Frontal cortex (tissue), 4 donors: ENCODE results near the gene CAB39L. TPM values are rescaled to one million over a fixed set of nuclear protein-coding genes. Genes with fewer than 3 reads are reported as not detected.

Source experiments
- DNase-seq, 2 donors: peaks; one replicate each; pipeline ENCODE4 v3.0.0; 2012; ENCODE audit warnings: low spot score in 2 of 2
- FAIRE-seq: peaks from 2 replicates; lab custom pipeline; 2012; peaks lifted over from hg19 to GRCh38; lab: Jason Lieb, UNC
- total RNA-seq: library from RNA; depleted of rRNA; stranded (reverse); fragments of >200 nt; gene quantifications from one replicate; pipeline ENCODE4 v1.2.3, GENCODE V29; 2014
- donor health status: control.
- donor health status: control.
- donor health status: control.

CAB39L gene
- total RNA-seq, 1 donor from 2014 or later: 43.2 TPM

- no peak for FAIRE-seq
- DNase-seq: peak in 1 of 2 donors; percentile 11
Measured at GRCh38 chr13:49444524-49445395, 896 bp upstream of the CAB39L start.

- DNase-seq: peak; percentile 12 to 17
Measured at GRCh38 chr13:49443357-49443703, 534 bp downstream of the CAB39L start.

DNA sequence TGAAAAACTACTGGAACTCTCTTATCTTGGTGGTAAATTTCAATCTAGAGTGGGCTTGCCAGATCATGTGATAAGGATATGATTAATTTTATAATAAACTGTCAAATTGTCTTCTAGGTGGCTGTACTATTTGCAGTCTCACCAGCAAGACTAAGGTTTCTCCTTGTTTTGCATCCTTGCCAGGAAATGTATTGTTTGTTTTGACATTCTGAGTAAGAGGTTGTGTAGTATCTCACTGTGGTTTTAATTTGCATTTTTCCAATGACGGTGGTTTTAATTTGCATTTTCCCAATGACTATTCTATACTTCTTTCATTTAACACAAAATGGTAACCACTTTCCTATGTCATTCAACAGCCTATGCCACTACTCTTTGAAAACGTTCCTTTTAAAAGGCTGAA is 2.0 kb downstream of the CAB39L start:
- DNase-seq (no peak), FAIRE-seq (no peak)

More at GRCh38 chr13:49443357-49443703, 534 bp downstream of the CAB39L start:
- FAIRE-seq: no peak

DNA sequence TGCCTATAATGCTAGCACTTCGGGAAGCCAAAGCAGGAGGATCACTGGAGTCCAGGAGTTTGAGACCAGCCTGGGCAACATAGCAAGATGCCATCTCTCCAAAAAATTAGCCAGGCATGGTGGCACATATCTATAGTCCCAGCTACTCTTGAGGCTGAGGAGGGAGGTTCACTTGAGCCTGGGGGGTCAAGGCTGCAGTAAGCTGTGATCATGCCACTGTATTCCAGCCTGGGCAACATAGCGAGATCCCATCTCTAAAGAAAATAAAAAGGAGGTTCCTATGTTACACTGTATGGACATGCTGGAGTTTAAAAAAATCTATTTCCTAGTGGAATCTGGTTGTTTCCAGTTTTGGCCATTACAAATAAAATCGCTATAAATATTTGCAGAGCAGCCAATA is 2.6 kb downstream of the CAB39L start:
- DNase-seq (no peak), FAIRE-seq (no peak)

- no peak for DNase-seq
- no peak for FAIRE-seq
Measured at GRCh38 chr13:49439609-49440008, 4.3 kb downstream of the CAB39L start.

DNA sequence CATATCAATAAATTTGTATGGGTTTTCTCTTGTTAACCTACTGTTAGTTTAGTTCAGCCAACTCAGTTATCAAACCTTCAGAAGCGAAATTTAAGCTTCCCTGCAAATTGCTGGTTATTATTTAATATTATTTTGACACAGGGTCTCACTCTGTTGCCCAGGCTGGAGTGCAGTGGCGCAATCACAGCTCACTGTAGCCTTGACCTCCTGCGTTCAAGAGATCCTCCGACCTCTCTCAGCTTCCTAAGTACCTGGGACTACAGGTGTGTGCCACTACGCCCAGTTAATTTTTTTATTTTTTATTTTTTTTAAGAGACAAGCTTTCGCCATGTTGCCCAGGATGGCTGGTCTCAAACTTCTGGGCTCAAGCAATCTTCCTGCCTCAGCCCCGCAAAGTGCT is 6.2 kb downstream of the CAB39L start:
- DNase-seq: no peak
- FAIRE-seq: no peak

DNA sequence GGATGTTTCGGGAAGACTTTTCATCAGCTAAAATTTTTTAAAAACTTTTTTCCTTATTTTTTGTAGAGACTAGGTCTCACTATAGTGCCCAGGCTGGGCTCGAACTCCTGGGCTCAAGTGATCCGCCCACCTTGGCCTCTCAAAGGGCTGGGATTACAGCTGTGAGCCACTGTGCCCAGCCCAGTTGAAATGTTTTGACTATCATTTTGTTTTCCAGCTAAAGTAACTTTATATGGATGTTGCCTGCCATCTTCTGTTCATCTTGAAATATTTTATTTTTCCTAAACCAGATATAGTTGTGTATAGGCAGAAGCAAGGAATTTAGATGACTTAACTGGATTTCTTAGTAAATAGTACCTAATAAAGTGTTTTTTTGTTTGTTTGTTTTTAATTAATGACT is 7.0 kb downstream of the CAB39L start:
- DNase-seq (peak in 1 of 2 donors; percentile 14), FAIRE-seq (peak; percentile 70)

DNA sequence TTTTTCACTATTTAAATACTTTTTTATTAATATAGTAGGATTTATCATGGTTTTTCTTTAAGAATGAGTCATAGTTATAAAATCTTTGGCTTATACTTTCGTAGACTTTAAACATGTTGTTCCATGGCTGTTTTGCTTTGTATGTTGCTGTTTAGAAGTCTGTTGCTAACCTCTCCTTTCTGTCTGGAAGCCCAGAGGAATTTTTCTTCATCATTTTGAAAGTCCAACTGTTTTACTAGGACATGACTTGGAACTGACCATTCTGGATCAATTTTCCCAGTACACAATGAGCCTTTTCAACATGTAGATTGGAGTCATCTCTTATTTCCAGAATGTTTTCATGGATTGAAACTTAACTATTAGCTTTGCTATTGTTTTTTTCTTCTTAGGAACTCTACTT is 7.9 kb downstream of the CAB39L start:
- DNase-seq: no peak
- no peak for FAIRE-seq

GRCh38 chr13:49429121-49429520 is 14.7 kb downstream of the CAB39L start:
- FAIRE-seq: no peak
- DNase-seq: no peak

- FAIRE-seq (no peak), DNase-seq (no peak)
Measured at GRCh38 chr13:49428041-49428763, 15.7 kb downstream of the CAB39L start.

- no peak for DNase-seq
- FAIRE-seq: no peak
Measured at GRCh38 chr13:49424011-49424560, 19.8 kb downstream of the CAB39L start.

DNA sequence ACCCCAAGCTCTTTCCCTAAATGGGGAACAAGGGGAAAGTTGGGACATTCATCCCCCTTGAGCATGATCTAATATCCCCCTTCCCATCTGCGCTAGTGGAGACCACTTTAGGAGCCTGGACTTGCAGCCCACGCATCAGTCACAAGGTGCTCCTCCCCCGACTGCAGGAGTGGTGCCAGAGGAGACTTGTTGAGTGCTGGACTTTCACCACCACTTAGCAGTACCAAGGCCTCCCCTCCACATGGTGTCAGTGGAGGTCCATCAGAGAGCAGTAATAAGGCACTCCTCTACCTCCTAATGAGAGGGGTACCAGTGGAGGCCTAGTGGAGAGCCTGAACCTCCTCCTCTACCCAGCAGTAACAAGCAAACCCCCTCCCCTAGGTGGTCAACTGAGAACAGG is 22.5 kb downstream of the CAB39L start:
- DNase-seq (no peak), FAIRE-seq (no peak)

DNA sequence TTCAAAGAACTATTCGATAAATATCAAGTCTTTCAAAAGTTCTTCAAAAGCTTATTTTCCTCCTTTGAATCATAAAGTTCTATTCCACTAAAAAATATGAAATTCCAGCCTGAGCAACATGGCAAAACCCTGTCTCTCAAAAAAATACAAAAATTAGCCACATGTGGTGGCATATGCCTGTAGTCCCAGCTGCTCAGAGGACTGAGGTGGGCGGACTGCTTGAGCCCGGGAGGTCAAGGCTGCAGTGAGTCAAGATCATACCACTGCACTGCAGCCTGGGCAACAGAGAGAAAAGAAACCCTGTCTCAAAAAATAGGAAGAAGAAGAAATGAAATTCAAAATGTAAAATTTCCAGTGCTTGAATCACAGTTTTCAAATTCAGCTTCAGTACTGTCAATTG is 24.6 kb downstream of the CAB39L start:
- DNase-seq (no peak), FAIRE-seq (no peak)

GRCh38 chr13:49418206-49418605 is 25.7 kb downstream of the CAB39L start:
- DNase-seq (no peak), FAIRE-seq (no peak)

DNA sequence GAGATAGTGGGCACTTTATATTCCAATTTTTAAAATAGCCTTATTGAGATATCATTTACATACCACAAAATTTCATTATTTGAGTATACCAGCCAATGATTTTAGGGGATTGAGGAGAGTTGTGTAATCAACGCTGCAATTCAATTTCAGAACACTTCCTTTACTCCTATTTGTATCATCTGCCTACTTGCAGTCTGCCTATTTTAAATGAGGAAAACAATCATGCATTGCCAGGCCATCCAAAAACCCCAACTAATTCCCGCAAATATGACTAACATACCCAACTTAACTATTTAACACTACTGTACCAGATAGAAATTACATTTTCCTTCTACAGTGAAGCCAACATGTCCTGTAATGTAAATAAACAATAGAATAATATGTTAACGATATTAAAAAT is 26.7 kb downstream of the CAB39L start:
- FAIRE-seq: no peak
- DNase-seq: no peak

- no peak for DNase-seq
- FAIRE-seq: no peak
Measured at GRCh38 chr13:49412749-49413148, 31.1 kb downstream of the CAB39L start.

DNA sequence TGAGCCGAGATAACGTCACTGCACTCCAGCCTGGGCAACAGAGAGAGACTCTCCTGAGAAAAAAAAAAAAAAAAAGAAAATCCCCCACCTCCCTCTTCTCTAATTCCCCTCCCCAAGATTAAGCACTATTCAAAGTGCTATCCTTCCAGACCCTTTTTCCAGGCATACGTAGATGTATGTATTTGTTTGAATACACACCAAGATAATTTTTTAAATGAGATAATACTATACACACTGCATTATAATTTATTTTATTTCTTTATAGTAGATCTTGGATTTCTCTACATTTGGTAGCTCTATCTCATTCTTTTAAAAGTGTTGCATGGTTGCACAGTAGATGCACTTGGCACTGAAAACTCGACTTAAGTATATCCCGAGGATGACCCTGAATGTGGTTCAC is 32.5 kb downstream of the CAB39L start:
- DNase-seq: no peak
- no peak for FAIRE-seq

DNA sequence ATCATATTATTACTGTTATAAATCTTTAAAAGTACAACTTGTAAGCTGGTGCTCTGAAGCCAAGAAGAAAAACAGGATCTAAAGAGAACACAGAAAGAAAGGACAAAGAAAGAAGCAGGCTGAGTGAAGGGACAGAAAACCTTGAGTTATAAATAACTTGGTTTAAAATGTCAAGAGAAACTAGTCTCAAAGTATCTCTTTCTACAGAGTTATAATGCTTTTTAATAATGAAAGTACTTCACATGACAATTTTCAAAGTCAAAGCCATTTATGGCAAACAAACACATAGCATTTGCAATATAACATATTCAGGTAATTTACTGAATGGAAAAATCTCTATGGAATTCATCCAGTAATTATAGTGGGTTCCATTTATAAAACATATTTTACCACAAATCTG is 33.4 kb downstream of the CAB39L start:
- no peak for FAIRE-seq
- no peak for DNase-seq

DNA sequence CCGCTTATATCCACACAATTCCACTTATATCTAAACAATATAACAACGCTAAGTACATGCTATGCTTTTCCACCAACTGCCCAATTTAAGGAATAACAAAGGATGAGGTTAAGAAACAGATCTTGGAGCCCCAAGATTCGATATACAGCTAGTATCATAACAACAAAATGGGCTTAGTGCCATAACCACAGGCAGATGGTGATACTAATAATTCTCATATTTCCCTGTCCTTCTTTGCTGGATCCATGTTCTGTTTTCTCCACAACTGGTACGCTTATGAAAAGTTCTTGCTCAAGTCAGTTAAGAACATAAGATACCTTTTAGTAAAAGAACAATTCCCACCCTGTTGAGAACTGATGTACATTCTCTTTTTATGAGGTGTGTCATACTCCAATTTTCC is 33.9 kb downstream of the CAB39L start:
- DNase-seq (no peak), FAIRE-seq (no peak)

DNA sequence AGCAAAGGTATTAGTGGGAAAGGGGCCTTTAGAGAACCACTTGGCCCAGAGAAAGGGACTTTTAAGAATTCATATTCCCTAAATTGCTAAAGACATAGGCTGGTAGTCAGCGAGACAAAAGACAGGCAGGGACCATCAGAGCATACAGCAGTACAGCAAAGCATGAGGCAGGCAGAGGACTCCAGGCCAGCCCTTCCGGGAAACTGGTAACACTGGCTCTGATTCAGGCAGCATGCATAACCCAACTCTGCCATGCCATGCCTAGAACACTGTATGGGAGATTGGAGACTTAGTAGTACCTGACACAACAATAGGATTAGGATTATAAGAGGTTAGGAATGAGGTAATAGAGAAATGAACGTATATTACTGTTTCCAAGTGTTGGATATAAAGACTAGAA is 34.9 kb downstream of the CAB39L start:
- FAIRE-seq: no peak
- no peak for DNase-seq

DNA sequence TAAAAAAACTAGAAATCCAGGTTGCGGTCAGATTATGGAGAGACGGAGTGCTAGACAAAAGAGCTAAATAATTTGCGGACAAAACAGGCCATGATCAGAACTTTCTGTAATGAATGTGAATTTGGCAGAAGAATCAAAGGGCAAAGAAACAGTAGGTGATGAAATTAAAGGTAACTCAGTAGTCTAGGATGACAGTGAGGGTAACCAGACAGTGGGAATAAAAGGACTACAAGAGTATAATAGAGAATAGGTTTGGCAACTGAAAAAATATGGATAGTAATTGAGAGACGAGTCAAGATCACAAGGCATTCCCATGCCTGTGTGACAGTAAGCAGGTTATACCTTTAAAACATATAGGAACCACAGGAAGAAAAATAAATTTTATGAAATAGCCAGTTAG is 35.9 kb downstream of the CAB39L start:
- DNase-seq: no peak
- FAIRE-seq: no peak
